ENCODE data around the gene C1R.

DNA sequence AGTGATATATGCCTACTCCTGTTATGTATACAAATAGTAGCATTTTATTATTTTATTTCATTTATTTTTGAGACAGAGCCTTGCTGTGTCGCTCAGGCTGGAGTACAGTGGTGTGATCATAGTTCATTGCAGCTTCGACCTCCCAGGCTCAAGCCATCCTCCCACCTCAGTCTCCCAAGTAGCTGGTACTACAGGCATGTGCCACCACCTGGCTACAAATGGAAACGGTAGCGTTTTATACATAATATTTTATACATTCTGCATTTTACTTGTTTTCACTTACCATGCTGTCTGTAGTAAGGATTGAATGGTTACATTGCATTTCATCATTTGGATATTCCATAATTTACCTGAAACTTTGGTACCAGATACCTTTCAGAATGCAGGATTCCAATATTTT is 14.1 kb downstream of the C1R start:
- peak; percentile 34 for TF ChIP-seq CTCF (conservative IDR thresholded peaks at IDR 0.05; ENCODE audit: low read depth, low read length)
- TF ChIP-seq EZH2phosphoT487 (IDR thresholded peaks at IDR 0.05; ENCODE audit: borderline replicate concordance, low read length), result no peak
